ENCODE data around the gene EPS8.
"Not testable (repeated sequence)": the region's sequence is repeated elsewhere in the genome, so short reads cannot be mapped to it uniquely, and the experiment has no call there.

EPS8 gene

GRCh38 chr12:15620741-15621539 lies 168.2 kb downstream of the EPS8 start:
- no peak overlapping the region for H3K27ac ChIP-seq
- TF ChIP-seq ZFX (IDR thresholded peaks at IDR 0.05; ENCODE audit: borderline replicate concordance), result no peak
- no peak for TF ChIP-seq CTCF (IDR thresholded peaks at IDR 0.05)

- not testable (repeated sequence) for H3K27ac ChIP-seq
Measured at GRCh38 chr12:15616495-15616894, 172.7 kb downstream of the EPS8 start.

GRCh38 chr12:15613981-15614380 lies 175.2 kb downstream of the EPS8 start:
- no peak overlapping the region for H3K27ac ChIP-seq
- TF ChIP-seq ZFX (IDR thresholded peaks at IDR 0.05; ENCODE audit: borderline replicate concordance) (no peak), CTCF (IDR thresholded peaks at IDR 0.05) (no peak)

GRCh38 chr12:15608941-15609340 lies 180.2 kb downstream of the EPS8 start:
- no peak overlapping the region for H3K27ac ChIP-seq
- no peak for TF ChIP-seq ZFX (IDR thresholded peaks at IDR 0.05; ENCODE audit: borderline replicate concordance)
- TF ChIP-seq CTCF (IDR thresholded peaks at IDR 0.05), result no peak

GRCh38 chr12:15608406-15608805 lies 180.8 kb downstream of the EPS8 start:
- H3K27ac ChIP-seq, result no peak overlapping the region
- TF ChIP-seq CTCF (IDR thresholded peaks at IDR 0.05) (no peak), ZFX (IDR thresholded peaks at IDR 0.05; ENCODE audit: borderline replicate concordance) (no peak)

- TF ChIP-seq CTCF (IDR thresholded peaks at IDR 0.05) (no peak), ZFX (IDR thresholded peaks at IDR 0.05; ENCODE audit: borderline replicate concordance) (no peak)
- H3K27ac ChIP-seq, result no peak overlapping the region
Measured at GRCh38 chr12:15605881-15606590, 183.2 kb downstream of the EPS8 start.

GRCh38 chr12:15603474-15604085 lies 185.6 kb downstream of the EPS8 start:
- TF ChIP-seq CTCF (IDR thresholded peaks at IDR 0.05) (no peak), ZFX (IDR thresholded peaks at IDR 0.05; ENCODE audit: borderline replicate concordance) (no peak)
- H3K27ac ChIP-seq, result no peak overlapping the region

Measured in 22Rv1 (cell line).